Lower leg skin (tissue), 3 donors: ENCODE results near the gene CMPK2.

Source experiments
- CTCF ChIP-seq, 3 donors: fragments of 450-650 bp; IDR thresholded peaks; one replicate each; pipeline ENCODE4 v1.5.1; 2016; ENCODE audit warnings: antibody characterized with exemption in 3 of 3, mild to moderate bottlenecking in 3 of 3, moderate library complexity in 2 of 3
- POLR2A ChIP-seq, 2 donors: fragments of 450-650 bp; IDR thresholded peaks; one replicate each; pipeline ENCODE4 v1.6.1; 2016 to 2017; ENCODE audit warnings: antibody characterized with exemption in 2 of 2, mild to moderate bottlenecking in 1 of 2, moderate library complexity in 1 of 2

DNA sequence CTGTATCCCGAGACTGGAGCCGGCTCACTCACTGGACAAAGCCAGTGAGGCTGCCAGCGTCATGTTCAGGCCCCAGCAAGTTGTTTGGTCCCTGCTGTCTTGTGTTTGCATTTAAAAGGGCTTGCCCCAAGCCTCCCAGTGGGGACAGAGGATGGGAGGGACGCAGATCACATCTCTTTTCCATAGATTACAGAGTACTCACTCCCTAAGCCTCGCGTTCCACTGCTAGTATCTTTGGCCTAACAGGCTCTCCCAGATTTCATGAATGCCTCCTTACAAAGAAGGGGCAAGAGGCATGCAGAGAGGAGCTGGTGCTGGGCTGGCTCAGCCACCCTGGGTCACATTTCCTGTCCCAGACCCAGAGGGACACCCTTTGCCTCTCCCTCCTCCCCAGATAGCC lies 59.1 kb downstream of the CMPK2 start:
- TF ChIP-seq CTCF (IDR thresholded peaks at IDR 0.05) (no peak), POLR2A (IDR thresholded peaks at IDR 0.05) (no peak)
